ENCODE results near the gene IMP4. TPM values are rescaled to one million over a fixed set of nuclear protein-coding genes. Genes with fewer than 3 reads are reported as not detected.

The IMP4 gene
- total RNA-seq, 1 donor from 2014 or later = 63.7 TPM

DNA sequence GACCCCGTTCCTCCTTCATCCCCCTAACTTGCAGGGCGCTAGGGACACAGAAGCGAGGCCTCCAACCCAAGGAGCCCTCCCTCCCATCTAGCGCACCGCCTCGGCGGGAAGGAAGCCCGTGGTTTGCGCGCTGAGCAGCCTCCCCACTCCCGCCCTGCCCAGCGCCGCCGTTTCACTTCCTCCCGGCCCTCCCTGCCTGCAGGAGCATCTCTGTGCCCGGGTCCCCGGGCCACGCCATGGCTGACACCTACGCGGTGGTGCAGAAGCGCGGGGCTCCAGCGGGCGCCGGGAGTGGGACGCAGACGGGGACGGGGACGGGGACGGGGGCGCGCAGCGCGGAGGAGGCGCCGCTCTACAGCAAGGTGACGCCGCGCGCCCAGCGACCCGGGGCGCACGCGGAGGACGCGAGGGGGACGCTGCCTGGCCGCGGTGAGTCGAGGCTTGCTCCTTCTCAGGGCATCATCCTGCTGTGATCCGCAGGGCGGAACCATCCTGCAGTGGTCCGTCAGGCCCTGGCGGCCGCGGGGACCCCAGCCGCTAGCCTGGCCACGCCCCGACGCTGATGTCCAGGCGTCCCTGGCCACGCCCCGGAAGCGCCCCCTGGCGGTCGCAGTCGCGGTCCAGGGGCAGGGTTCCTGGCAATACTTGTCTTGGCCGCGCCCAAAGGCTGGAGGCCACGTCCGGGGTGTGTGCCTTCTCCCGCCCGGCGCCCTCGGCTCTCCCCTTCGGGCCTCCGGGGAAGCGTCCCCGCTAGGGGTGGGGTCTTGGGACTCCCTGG is 29.5 kb downstream of the IMP4 start:
- intact Hi-C loops (cut with DNase I) = loop anchor here (1.0 to 2.0 kb wide), 3 partner anchors 16 to 29 kb away; partner anchors contain the start of genes IMP4 and PTPN18
- peak; percentile 96 for ATAC-seq
- DNase-seq (ENCODE audit: missing footprints) = peak; percentile 96

DNA sequence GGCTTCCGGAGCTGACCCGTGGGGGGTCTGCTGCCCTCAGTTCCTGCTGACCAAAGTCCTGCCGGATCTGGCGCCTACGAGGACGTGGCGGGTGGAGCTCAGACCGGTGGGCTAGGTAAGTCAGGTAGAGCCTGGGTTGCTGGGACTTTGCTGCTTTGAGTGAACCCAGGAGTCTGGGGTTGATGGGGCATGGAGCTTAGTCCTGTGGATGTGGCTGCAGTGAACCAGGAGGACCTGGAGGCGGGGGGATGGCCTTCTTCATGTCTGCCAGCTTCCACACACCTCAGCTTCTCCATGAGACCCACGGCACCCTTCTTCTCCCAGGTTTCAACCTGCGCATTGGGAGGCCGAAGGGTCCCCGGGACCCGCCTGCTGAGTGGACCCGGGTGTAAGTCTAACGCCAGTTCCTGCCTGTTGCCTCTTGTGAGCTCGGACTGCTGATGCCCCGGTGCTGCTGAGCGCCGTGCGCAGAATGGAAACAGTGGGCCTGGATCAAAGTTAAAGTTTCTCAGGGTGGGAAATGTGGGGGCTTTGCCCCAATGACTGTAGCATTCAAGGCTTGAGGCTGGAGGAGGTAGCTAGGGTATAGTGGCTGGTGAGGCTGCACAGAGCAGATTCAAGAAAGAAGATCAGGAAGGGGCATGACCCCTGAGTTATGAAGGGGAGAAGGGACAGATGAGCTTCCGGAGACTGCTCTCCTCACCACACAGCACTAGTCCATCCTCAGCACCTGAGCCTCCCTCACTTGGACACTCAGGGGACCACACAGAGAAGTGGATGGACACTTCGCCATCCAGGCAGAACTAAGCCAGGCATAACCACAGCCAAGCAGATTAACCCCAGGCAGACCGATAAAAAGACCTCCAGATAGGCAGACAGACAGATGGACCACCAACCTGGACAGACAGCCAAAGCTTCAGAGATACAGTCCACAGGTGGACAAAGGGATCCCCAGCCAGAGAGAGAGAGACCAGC is 30.4 kb downstream of the IMP4 start:
- no peak for ATAC-seq
- intact Hi-C loops (cut with DNase I) = loop anchor here (1.0 to 2.0 kb wide), 3 partner anchors 17 to 30 kb away; partner anchors contain the start of genes IMP4 and PTPN18

DNA sequence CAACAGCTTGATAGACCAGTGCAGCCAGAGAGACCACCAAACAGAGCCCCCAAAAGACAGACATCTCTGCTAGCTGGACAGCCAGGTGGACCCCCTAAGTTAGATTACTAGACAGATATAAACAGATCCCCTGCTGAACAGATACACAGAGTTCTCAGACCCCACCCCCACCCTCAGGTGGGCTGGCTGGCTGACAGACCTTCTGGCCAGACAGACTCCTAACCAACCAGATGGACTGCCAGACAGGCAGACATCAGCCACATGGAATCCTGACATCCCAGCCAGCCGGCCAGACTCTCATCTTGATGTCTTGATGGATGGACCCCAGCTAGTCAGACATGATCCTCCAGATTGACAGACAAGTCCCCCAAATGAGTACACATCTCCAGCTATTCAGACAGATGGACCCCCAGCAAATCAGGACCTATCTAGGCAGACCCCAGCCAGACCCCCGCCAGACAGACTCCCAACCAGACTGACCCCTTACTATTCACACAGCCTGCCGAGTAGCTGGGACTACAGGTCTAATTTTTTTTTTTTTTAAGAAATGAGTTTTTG is 31.2 kb downstream of the IMP4 start:
- DNase-seq (ENCODE audit: missing footprints) = no peak

More for the DNA sequence above, 30.4 kb downstream of the IMP4 start:
- DNase-seq (ENCODE audit: missing footprints) = no peak

DNA sequence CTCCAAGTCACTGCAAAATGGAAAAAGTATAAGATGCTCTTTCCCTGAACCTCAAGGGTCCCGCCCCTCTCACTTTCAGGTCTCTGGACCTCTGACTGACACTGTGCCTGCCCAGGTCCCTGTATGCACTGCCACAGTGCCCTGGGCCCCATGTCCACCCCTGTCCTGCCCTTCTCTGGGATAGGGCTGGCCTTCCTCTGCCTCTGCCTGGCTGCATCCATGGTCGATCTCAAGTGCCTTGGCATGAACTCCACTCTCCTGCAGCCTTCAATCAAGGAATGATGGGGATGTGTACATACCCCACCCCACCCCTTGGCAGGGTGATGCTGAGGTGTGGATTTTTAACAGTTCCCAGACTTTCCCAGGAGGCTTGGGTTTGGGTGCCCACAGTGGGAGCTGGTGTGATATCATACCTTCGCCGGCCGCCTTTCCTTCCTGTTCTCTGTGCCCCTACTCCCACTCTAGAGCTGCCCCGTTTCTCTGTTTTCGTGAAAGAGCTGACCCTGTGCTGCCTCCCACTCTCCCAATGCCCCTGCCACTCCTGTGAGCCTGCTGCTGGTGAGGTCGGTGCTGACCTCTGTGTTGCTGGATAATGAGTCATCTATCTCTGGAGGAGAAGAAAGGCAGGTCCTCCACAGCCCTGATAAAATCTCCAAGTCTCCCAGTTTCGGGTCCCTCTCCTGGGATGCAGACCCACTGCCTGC is 32.0 kb downstream of the IMP4 start:
- ATAC-seq (no peak), DNase-seq (ENCODE audit: missing footprints) (no peak)
- intact Hi-C loops (cut with DNase I) = no loop called here

More for the DNA sequence above, 31.2 kb downstream of the IMP4 start:
- ATAC-seq = no peak
- intact Hi-C loops (cut with DNase I) = loop anchor here (2.0 kb wide), 1 partner anchor 31 kb away; the partner anchor contains the start of gene IMP4

DNA sequence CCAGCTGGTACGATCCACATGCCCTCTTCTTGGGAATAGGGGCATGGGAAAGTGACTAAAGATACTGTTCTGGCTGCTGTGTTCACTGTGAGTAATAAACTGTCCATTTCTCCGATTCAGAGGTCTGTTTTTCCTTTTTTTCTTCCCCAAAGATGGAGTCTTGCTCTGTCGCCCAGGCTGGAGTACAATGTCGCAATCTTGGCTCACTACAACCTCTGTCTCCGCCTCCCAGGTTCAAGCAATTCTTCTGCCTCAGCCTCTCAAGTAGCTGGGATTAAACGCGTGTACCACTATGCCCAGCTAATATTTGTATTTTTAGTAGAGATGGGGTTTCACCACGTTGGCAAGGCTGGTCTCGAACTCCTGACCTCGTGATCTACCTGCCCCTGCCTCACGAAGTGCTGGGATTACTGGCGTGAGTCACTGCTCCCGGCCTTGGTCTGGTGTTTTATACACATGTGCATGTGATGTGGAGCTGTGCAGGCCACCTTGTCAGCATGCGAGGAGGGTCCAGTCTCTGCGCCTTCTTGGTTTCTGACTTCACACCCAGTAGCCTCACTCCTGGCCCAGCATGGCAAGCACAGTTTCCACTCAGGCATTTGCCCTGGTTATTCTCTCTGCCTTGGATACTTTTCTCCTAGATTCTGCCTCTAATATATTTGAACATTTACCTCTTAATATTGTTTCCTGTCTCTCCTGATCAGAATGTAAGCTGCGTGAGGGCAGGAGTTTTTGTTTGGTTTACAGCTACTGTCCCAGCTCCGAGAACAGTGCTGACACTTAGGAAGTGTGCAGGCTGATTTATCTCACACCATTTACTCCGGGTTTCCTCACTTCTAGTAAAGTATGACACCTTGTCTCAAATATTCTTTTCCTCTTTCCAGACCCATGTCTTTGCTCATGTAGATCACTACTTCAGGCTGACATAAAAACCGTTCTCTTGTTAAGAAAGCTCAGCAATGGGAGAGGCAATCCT is 32.9 kb downstream of the IMP4 start:
- ATAC-seq = no peak

DNA sequence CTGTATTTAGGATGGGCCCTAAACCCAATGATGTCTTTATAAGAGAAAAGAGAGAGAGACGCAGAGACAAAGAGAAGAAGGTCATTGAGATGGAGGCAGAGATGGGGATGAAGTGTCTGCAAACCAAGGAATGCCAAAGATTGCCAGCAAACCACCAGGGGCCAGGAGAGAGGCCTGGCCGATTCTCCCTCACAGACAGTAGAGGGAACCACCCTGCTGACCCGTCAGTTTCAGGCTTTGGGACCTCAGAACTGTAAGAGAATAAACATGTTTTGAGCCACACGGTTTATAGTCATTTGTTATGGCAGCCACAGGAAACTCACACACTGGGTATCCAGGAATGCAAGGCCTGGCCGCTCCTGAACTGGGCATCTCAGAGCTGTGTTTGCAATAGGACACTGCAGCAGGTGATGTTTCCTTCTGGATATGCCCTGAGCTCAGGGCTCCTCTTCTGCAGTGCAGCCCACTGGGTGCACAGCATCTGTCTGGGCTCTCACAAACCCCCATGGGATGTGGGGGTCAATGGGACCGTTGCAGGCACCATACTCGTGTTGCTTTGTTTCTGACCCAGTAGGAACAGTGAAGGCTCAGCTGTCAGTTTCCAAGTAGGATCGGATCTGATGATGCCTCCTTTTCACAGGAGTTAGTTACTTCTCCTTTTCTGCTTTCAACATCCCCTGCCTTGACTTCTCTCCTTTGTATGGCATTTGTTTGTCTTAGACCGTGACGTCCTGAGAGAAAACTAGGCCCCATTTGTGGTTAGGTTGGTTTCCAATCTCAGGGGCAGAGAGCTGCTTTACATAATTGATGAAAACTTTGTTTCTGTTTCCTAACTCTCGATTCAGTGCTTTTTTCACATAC is 34.0 kb downstream of the IMP4 start:
- DNase-seq (ENCODE audit: missing footprints) (no peak), ATAC-seq (no peak)
- intact Hi-C loops (cut with DNase I) = no loop called here

More for the DNA sequence above, 32.9 kb downstream of the IMP4 start:
- intact Hi-C loops (cut with DNase I) = no loop called here
- no peak for DNase-seq (ENCODE audit: missing footprints)

DNA sequence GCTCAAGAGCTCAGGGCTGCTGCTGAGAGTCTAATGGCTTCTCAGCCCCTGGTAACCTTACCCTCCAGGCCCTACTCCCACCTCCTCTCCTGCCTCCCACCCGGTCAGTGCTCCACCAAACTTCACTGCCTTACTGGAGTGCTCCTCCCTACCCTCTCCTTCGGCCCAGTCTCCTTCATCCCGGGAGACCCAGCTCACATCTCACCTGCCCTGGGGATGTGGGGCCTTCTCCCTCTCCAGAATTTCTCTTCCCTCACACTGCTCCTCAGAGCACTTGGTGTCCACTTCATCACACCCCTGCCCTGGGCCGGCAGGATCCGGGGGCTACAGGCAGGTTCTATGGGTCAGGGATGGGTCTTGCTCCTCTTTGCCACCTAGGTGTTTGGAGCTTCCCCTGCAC is 34.8 kb downstream of the IMP4 start:
- intact Hi-C loops (cut with DNase I) = no loop called here
- no peak for DNase-seq (ENCODE audit: missing footprints)
- no peak for ATAC-seq

DNA sequence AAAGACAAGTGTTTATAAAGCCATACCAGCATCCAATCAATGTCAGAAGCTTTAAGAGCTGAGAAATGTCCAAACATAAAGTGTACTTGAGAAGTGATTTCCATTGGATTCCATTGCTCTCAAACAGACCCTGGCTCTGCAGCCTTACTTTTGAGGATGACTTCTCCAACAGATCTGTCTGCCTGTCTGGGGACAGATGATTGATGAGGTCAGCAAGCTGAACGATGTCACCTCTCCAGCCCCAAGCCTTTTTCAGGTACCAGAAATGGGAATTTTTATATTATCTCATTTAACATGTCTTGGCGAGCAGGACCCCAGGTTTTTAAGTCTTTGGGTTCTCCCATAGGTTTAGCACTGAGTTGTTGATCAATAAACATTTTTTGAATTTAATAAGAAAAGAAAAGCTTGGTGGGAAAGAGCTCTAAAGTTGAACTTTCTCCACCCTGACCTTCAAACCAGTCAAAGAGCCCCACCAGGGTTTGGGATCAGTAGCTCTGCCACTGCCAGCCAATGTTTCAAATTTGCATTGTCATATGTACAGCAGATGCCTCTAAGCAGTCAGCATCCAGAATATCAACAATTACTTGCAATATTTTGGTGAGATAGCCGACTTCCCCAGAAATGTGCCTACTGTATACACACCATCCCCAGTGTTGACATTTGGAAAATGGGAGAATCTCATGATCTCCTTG is 35.7 kb downstream of the IMP4 start:
- DNase-seq (ENCODE audit: missing footprints) = no peak
- ATAC-seq = no peak
- intact Hi-C loops (cut with DNase I) = no loop called here

DNA sequence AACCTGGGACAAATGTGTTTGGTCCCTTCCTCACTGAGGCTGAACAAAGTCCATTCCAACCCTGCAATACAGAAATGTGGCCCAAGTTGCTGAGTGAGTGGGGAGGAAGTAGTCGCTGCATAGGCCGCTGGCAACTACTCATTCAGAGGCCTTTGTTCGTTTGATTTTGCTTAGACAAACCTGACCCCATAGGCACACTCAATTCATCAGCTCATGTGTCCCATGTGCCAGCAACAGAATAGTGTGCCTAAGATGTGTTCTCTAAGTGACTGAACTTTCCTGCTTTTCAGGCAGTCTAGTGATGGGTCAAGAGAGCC is 36.2 kb downstream of the IMP4 start:
- DNase-seq (ENCODE audit: missing footprints) (no peak), ATAC-seq (no peak)
- intact Hi-C loops (cut with DNase I) = no loop called here

DNA sequence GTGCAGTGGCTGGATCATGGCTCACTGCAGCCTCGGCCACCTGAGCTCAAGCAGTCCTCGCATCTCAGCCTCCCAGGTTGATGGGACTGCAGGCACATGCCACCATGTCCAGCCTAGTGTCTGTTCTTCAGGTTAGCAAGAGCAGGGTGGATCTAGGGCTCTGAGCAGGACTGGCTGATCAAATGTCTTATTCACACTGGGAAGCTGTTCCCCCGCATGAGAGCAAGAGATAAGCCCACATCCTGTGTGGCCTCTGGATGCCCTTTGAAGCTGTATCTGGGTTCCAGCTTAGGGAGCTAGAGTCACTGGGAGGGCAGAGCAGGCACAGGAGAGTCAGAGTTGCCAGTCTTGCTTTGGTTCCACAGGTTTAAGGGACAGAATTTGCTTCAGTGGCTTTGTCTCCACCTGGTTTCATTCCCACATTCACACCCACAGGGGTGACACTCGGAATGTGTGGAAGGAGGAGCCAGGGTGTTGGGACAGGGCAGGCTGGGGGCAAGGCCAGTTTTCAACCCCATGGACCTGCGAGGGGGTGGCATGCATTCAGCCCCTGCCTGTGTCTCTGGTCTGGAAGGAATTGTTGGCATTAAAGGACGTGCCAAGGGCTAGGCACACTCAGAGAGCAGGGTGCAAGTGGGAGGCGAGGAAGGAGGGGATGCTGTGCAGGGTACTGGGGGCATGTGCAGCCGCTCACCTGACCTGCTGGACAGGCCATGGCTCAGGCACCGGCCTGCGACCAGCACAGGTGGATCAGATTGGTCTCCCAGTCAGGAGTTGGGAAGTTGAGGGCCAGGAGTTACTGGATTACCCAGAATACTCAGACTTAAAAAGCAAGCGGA is 37.6 kb downstream of the IMP4 start:
- DNase-seq (ENCODE audit: missing footprints) (no peak), ATAC-seq (no peak)
- intact Hi-C loops (cut with DNase I) = no loop called here

DNA sequence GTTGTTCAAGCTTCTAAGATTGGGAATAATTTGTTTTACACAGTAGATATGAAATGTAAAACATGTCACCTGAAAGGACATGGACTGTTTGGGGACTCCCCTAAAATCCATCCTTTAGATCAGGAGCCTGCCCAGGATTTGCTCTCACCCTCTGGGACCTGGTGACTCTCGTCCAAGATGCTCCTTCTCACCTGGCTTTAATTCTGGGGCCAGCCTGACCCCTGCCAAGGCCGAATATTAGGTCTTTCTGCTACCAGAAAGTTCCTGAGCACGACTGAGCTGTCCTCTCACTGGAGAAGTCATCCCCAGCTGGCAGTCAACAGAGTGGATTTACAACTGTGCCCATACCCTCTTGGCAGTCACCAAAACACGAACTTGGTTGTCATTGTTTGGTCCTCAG is 38.4 kb downstream of the IMP4 start:
- ATAC-seq = no peak
- intact Hi-C loops (cut with DNase I) = no loop called here
- no peak for DNase-seq (ENCODE audit: missing footprints)

DNA sequence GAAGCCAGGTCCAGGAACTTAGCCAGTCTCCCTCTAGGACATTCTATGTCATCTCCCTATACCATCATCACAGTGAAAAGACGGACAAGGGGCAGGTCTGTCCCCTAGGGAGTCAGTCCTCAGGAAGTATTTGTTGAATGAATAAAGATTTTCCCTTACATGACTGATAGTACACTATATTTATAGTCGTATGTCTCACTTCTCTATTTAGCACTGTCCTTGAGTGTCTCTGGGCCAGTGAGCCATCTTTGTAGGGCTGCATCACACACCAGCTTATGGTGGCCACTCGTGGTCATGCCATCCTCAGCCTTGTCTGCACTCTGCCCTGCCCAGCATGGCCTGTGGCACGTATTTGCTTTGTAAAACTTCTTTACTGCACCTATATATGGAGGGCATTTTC is 38.9 kb downstream of the IMP4 start:
- DNase-seq (ENCODE audit: missing footprints) (no peak), ATAC-seq (no peak)
- intact Hi-C loops (cut with DNase I) = no loop called here

DNA sequence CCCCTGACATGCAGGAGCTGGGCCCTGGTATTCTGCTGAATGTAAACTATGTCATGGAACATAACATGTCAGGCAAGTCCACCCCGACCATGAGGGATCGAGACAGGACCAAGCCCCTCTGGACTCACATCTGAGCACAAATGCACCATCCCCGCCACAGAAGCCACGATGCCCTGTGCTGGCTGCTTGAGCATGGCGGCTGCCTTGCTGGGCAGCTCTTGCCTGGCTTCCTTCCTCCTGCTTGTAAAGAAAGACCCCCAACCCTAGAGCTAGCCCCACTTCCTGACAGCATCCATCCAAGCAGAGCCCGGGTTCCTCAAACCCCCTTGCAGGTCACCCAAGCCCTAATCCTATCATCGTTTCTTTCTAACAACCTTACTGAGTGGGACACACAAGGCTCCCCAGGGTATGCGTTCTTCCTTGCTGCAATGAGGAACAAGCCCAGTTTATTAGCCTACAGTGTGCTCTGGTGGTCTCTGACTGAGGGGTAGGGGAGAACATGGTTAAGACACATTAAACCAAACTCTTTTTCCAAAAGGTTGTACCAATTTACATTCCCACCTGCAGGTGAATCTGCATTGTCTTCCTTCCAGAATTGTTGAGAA is 39.7 kb downstream of the IMP4 start:
- intact Hi-C loops (cut with DNase I) = no loop called here
- no peak for ATAC-seq
- no peak for DNase-seq (ENCODE audit: missing footprints)

DNA sequence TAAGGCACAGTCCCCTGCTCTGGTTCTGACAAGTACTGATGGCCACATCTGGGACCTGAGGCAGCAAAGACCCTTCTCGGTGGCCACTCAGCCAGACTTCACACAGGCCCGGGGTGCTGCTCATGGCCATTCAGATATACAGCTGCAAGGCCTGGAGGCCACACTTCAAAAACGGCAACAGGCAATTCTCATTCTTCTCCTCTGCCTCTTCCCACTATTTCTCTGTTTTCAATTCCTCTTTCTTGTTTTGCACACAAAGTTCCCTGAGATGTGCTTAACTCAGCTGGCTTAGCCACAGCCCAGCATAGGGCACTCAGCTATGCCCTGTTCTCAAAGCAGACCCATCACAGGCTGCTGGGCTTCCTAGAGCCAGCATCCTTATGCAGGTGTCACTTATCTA is 43.0 kb downstream of the IMP4 start:
- DNase-seq (ENCODE audit: missing footprints) (no peak), ATAC-seq (peak; percentile 30)
- intact Hi-C loops (cut with DNase I) = no loop called here

DNA sequence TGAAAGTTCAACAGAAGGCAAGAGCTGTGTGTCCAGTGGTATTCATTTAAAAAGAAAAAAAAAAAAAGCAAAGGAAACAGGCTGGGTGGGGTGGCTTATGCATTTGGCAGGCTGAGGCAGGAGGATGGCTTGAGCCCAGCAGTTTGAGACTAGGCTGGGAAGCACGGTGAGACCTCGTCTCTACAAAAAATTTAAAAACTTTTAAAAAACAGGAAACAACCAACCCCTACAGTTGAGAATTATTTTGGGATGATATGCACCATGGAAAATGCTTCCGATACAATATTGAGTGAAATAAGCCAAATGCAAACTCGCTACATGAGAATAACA is 44.3 kb downstream of the IMP4 start:
- DNase-seq (ENCODE audit: missing footprints) (no peak), ATAC-seq (peak; percentile 26)
- intact Hi-C loops (cut with DNase I) = no loop called here
